GM12891 (cell line): ENCODE data around the gene FARP1.

Experiments
- POLR2A ChIP-seq: IDR thresholded peaks from 2 replicates; pipeline ENCODE4 v1.6.1; 2011; ENCODE audit warnings: low read depth, low read length, control low read depth
- POLR2AphosphoS5 ChIP-seq: IDR thresholded peaks from 2 replicates; pipeline ENCODE4 v1.6.1; 2011; ENCODE audit warnings: low read depth, low read length, control low read depth
- TAF1 ChIP-seq: IDR thresholded peaks from 2 replicates; pipeline ENCODE4 v1.6.1; 2011; ENCODE audit warnings: low read depth, low read length, control low read depth

DNA sequence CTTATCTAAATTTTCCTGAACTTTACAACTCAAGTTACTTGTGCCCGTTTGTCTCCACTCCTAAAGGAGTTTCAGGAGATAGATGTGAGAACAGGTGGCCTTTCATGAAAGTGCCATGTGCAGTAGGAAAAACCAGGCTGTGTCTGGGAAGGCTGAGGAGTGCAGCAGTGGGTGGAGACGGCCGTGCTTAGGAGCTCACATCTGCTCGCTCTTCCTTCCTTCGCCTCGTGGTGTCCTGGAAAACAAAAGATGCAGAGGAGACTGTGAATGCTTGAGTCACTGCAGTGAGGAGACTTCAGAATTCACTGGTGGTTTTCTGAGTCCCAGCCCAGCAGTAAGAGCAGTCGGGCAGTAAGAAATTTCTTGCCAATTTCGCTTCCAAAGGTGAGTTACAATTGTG is 172.6 kb downstream of the FARP1 start:
- TF ChIP-seq POLR2AphosphoS5 = no peak
- no peak for TF ChIP-seq TAF1
- no peak for TF ChIP-seq POLR2A
